HEK293T (cell line): ENCODE results near the gene FBXO24.

Experiments used
- ARNT ChIP-seq: fragments of 450-650 bp; IDR thresholded peaks from 2 replicates; pipeline ENCODE4 v1.6.1; 2017; ENCODE audit warnings: mild to moderate bottlenecking
- BHLHE40 ChIP-seq: fragments of 450-650 bp; IDR thresholded peaks from 2 replicates; pipeline ENCODE4 v1.6.1; 2016; ENCODE audit warnings: mild to moderate bottlenecking, moderate library complexity, borderline replicate concordance
- CTBP1 ChIP-seq: fragments of 450-650 bp; IDR thresholded peaks from 2 replicates; pipeline ENCODE4 v1.6.1; 2016; ENCODE audit warnings: borderline replicate concordance
- ELF4 ChIP-seq: fragments of 450-650 bp; IDR thresholded peaks from 2 replicates; pipeline ENCODE4 v1.6.1; 2017; ENCODE audit warnings: antibody characterized with exemption
- FOXA1 ChIP-seq: fragments of 450-650 bp; IDR thresholded peaks from 2 replicates; pipeline ENCODE4 v1.6.1; 2016; ENCODE audit warnings: mild to moderate bottlenecking
- FOXK2 ChIP-seq: fragments of 450-650 bp; IDR thresholded peaks from 2 replicates; pipeline ENCODE4 v1.6.1; 2016; ENCODE audit warnings: mild to moderate bottlenecking
- FOXM1 ChIP-seq: fragments of 450-650 bp; IDR thresholded peaks from 2 replicates; pipeline ENCODE4 v1.6.1; 2017; ENCODE audit warnings: mild to moderate bottlenecking, borderline replicate concordance
- HDGF ChIP-seq: fragments of 450-650 bp; IDR thresholded peaks from 2 replicates; pipeline ENCODE4 v1.6.1; 2017; ENCODE audit warnings: antibody characterized with exemption, borderline replicate concordance
- L3MBTL2 ChIP-seq: fragments of 450-650 bp; conservative IDR thresholded peaks from 2 replicates; pipeline ENCODE4 v1.6.1; 2016; ENCODE audit warnings: mild to moderate bottlenecking
- PKNOX1 ChIP-seq: fragments of 450-650 bp; IDR thresholded peaks from 2 replicates; pipeline ENCODE4 v1.6.1; 2016
- SP1 ChIP-seq: fragments of 450-650 bp; IDR thresholded peaks from 2 replicates; pipeline ENCODE4 v1.6.1; 2017
- SUZ12 ChIP-seq: fragments of 450-650 bp; IDR thresholded peaks from 2 replicates; pipeline ENCODE4 v1.6.1; 2016; ENCODE audit warnings: mild to moderate bottlenecking
- TARDBP ChIP-seq: fragments of 450-650 bp; IDR thresholded peaks from 2 replicates; pipeline ENCODE4 v1.6.1; 2016
- ZNF384 ChIP-seq: fragments of 450-650 bp; IDR thresholded peaks from 2 replicates; pipeline ENCODE4 v1.6.1; 2016

- TF ChIP-seq FOXK2, result no peak
- TF ChIP-seq SUZ12, result no peak
- TF ChIP-seq BHLHE40, result no peak
- no peak for TF ChIP-seq ZNF384
- TF ChIP-seq FOXM1, result no peak
- no peak for TF ChIP-seq HDGF
- TF ChIP-seq PKNOX1, result no peak
- TF ChIP-seq L3MBTL2, result no peak
- TF ChIP-seq ARNT, result no peak
- TF ChIP-seq TARDBP, result no peak
- no peak for TF ChIP-seq CTBP1
- TF ChIP-seq FOXA1, result no peak
- TF ChIP-seq ELF4, result no peak
- TF ChIP-seq SP1, result no peak
Measured at GRCh38 chr7:100538348-100538653, 47.8 kb upstream of the FBXO24 start.
